BLaER1 treated with 17β-estradiol and CSF1 and Interleukin-3, amounts not matched to agents 10 nM and 100 nM (cell line): Measurements from ENCODE around the gene CBX8.

Experiments
- H3K27ac ChIP-seq, 11 experiments: shearing (Covaris generic); formaldehyde crosslinking; 2 replicates each; pipeline ENCODE4 v1.8.1; 2022
- H3K27me3 ChIP-seq, 11 experiments: shearing (Covaris generic); formaldehyde crosslinking; 2 replicates each; pipeline ENCODE4 v1.8.1; 2022
- H3K36me3 ChIP-seq, 11 experiments: shearing (Covaris generic); formaldehyde crosslinking; 2 replicates each; pipeline ENCODE4 v1.8.1; 2022
- H3K4me1 ChIP-seq, 10 experiments: shearing (Covaris generic); formaldehyde crosslinking; 2 replicates each; pipeline ENCODE4 v1.8.1; 2022
- H3K4me2 ChIP-seq, 11 experiments: shearing (Covaris generic); formaldehyde crosslinking; 2 replicates each; pipeline ENCODE4 v1.8.1; 2022
- H3K4me3 ChIP-seq, 10 experiments: shearing (Covaris generic); formaldehyde crosslinking; 2 replicates each; pipeline ENCODE4 v1.8.1; 2022
- H3K9ac ChIP-seq, 11 experiments: shearing (Covaris generic); formaldehyde crosslinking; 2 replicates each; pipeline ENCODE4 v1.8.1; 2022
- H3K9me3 ChIP-seq, 11 experiments: shearing (Covaris generic); formaldehyde crosslinking; replicated peaks in 1 of 11; 2 replicates each; pipeline ENCODE4 v1.8.1; 2022
- H4K20me1 ChIP-seq, 11 experiments: shearing (Covaris generic); formaldehyde crosslinking; 2 replicates each; pipeline ENCODE4 v1.8.1; 2022
- Cebpa-rat ChIP-seq, 11 experiments: shearing (Covaris generic); IDR thresholded peaks; 2 replicates each; pipeline ENCODE4 v1.8.1; 2022

Gene CBX8

GRCh38 chr17:79813297-79814126 lies 16.6 kb upstream of the CBX8 start:
- H3K4me2 ChIP-seq = peak overlapping the region; percentile 62 to 94 (median 83)

GRCh38 chr17:79812353-79813258 lies 15.7 kb upstream of the CBX8 start:
- no peak for TF ChIP-seq Cebpa-rat (IDR thresholded peaks at IDR 0.05)
- Histone ChIP-seq H3K27me3 (peaks cover 94 to 100% (median 100%) of the 10 kb centered on the region in 11 experiments), H3K4me1 (peaks cover 22 to 47% (median 34%) of the 10 kb centered on the region in 10 experiments), H3K27ac (peak overlapping the region in 2 of 11 experiments; percentile 10 to 23; a peak in 1 of 22 replicates), H3K36me3 (no peaks in the 10 kb centered on the region), H3K4me2 (peak overlapping the region; percentile 62 to 94 (median 83)), H3K9ac (peak overlapping the region in 6 of 11 experiments; percentile 3 to 68 (median 48); a peak in 8 of 22 replicates), H4K20me1 (peaks cover 0 to 67% (median 50%) of the 10 kb centered on the region in 11 experiments; a peak in 19 of 22 replicates), H3K9me3 (no peaks in the 10 kb centered on the region), H3K4me3 (peak overlapping the region; percentile 36 to 68 (median 53); a peak in 17 of 20 replicates)

More at GRCh38 chr17:79813297-79814126, 16.6 kb upstream of the CBX8 start:
- Histone ChIP-seq H3K4me1 (peaks cover 22 to 51% (median 34%) of the 10 kb centered on the region in 10 experiments), H3K27ac (peak overlapping the region in 9 of 11 experiments; percentile 38 to 72 (median 54); a peak in 11 of 22 replicates), H3K36me3 (no peaks in the 10 kb centered on the region), H3K27me3 (peaks cover 94 to 100% (median 100%) of the 10 kb centered on the region in 11 experiments), H3K4me3 (peak overlapping the region; percentile 40 to 68 (median 54); a peak in 18 of 20 replicates), H4K20me1 (peaks cover 0 to 58% (median 40%) of the 10 kb centered on the region in 11 experiments; a peak in 19 of 22 replicates), H3K9ac (peak overlapping the region; percentile 27 to 74 (median 54); a peak in 16 of 22 replicates), H3K9me3 (no peaks in the 10 kb centered on the region)
- TF ChIP-seq Cebpa-rat (IDR thresholded peaks at IDR 0.05) = no peak

- Histone ChIP-seq H3K4me2 (peak overlapping the region; percentile 62 to 94 (median 83)), H3K27ac (no peak overlapping the region), H4K20me1 (peaks cover 0 to 70% (median 54%) of the 10 kb centered on the region in 11 experiments; a peak in 19 of 22 replicates), H3K9me3 (no peaks in the 10 kb centered on the region), H3K36me3 (no peaks in the 10 kb centered on the region), H3K27me3 (peaks cover 94 to 100% (median 100%) of the 10 kb centered on the region in 11 experiments), H3K4me3 (peak overlapping the region in 9 of 10 experiments; percentile 30 to 68 (median 52); a peak in 11 of 20 replicates), H3K4me1 (peaks cover 27 to 47% (median 34%) of the 10 kb centered on the region in 10 experiments), H3K9ac (peak overlapping the region in 1 of 11 experiments; percentile 16; a peak in 1 of 22 replicates)
- TF ChIP-seq Cebpa-rat (IDR thresholded peaks at IDR 0.05) = no peak
Measured at GRCh38 chr17:79811868-79812352, 15.0 kb upstream of the CBX8 start.

- Histone ChIP-seq H3K9me3 (no peaks in the 10 kb centered on the region), H3K4me1 (peaks cover 27 to 47% (median 38%) of the 10 kb centered on the region in 10 experiments), H3K9ac (peak overlapping the region in 1 of 11 experiments; percentile 16; a peak in 1 of 22 replicates), H3K4me2 (peak overlapping the region; percentile 62 to 94 (median 83)), H3K27ac (no peak overlapping the region), H4K20me1 (peaks cover 0 to 77% (median 58%) of the 10 kb centered on the region in 11 experiments; a peak in 19 of 22 replicates), H3K36me3 (no peaks in the 10 kb centered on the region), H3K4me3 (peak overlapping the region; percentile 5 to 68 (median 46); a peak in 11 of 20 replicates), H3K27me3 (peaks cover 94 to 100% (median 100%) of the 10 kb centered on the region in 11 experiments)
- TF ChIP-seq Cebpa-rat (IDR thresholded peaks at IDR 0.05) = no peak
Measured at GRCh38 chr17:79811011-79811867, 14.4 kb upstream of the CBX8 start.

GRCh38 chr17:79810130-79811010 lies 13.5 kb upstream of the CBX8 start:
- Histone ChIP-seq H3K36me3 (no peaks in the 10 kb centered on the region), H3K9me3 (no peaks in the 10 kb centered on the region), H3K9ac (no peak overlapping the region), H3K4me2 (peak overlapping the region; percentile 64 to 94 (median 83)), H3K27ac (no peak overlapping the region), H3K4me1 (peaks cover 27 to 54% (median 44%) of the 10 kb centered on the region in 10 experiments), H4K20me1 (peaks cover 0 to 81% (median 61%) of the 10 kb centered on the region in 11 experiments; a peak in 19 of 22 replicates), H3K27me3 (peaks cover 94 to 100% (median 100%) of the 10 kb centered on the region in 11 experiments), H3K4me3 (peak overlapping the region in 6 of 10 experiments; percentile 36 to 68 (median 50); a peak in 10 of 20 replicates)
- TF ChIP-seq Cebpa-rat (IDR thresholded peaks at IDR 0.05) = no peak

- H3K27me3 ChIP-seq = peaks cover 94 to 100% (median 100%) of the 10 kb centered on the region in 11 experiments
- H3K27ac ChIP-seq = no peak overlapping the region
- H3K9me3 ChIP-seq = no peaks in the 10 kb centered on the region
- TF ChIP-seq Cebpa-rat (IDR thresholded peaks at IDR 0.05) = no peak
- peak overlapping the region; percentile 55 to 92 (median 76) for H3K4me2 ChIP-seq
- H3K36me3 ChIP-seq = no peaks in the 10 kb centered on the region
- peak overlapping the region in 6 of 10 experiments; percentile 36 to 56 (median 50); a peak in 9 of 20 replicates for H3K4me3 ChIP-seq
- H4K20me1 ChIP-seq = peaks cover 0 to 82% (median 67%) of the 10 kb centered on the region in 11 experiments; a peak in 19 of 22 replicates
- peaks cover 27 to 56% (median 46%) of the 10 kb centered on the region in 10 experiments for H3K4me1 ChIP-seq
- H3K9ac ChIP-seq = no peak overlapping the region
Measured at GRCh38 chr17:79809530-79810129, 12.8 kb upstream of the CBX8 start.
